Stimulated activated CD4-positive, alpha-beta T cell treated with anti-CD3 and anti-CD28 coated beads, Interleukin-4, amount 100 ng/mL, for 24 hours (primary cell): ENCODE results near the gene AGXT.

ENCODE experiments used
- DNase-seq: peaks from one replicate; pipeline ENCODE4 v3.0.0-alpha.2; 2020

AGXT gene

DNA sequence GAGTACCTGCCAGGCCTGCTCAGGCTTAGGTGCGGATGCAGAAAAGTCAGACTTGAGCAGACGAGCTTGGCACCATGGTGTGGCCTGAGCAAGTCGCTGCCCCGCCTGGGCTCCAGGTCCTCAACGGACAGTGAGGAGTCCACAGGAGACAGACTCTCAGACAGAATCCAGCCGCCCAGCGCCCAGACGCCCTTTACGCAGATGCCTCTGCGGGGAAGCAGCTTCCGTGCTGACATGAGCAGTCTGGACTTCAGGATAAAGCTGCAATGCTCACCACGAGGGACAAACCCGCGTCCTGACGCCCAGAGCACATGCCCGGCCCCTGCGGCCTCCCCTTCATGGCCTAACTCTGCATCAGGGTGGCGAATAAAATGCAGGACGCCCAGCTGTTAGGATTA is 30.8 kb downstream of the AGXT start:
- no peak for DNase-seq

GRCh38 chr2:240900141-240900860 is 31.7 kb downstream of the AGXT start:
- DNase-seq, result no peak

DNA sequence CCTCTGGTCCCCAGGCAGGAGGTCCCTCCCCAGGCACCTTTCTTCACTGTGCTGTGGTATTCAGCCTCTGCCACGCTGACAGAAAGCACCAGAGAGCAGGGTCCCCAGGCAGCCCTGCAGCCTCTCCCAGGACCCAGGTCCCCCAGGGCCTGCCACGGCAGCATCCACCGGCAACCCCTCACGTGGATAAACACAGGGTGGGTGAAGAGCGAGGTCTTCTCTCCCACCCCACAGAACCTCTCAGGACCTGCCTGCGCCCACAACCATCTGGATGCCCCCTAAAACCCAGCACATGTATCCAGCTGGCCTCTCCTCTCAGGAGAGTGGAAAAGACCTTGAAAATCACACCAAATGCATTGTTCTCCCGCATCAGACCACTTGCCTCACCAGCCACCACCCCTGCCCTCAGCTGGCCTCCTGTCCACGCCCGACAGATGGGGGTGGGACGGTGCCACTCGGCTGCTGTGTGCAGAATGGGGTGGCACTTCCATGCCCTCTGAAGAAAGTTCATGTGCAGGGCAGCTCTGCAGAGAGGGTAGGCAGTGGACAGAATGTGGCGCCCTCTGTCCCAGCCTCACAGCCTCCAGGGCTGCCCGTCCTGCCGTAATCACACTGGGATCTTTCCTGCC is 33.5 kb downstream of the AGXT start:
- DNase-seq, result no peak

GRCh38 chr2:240902615-240903041 is 34.0 kb downstream of the AGXT start:
- DNase-seq, result no peak

DNA sequence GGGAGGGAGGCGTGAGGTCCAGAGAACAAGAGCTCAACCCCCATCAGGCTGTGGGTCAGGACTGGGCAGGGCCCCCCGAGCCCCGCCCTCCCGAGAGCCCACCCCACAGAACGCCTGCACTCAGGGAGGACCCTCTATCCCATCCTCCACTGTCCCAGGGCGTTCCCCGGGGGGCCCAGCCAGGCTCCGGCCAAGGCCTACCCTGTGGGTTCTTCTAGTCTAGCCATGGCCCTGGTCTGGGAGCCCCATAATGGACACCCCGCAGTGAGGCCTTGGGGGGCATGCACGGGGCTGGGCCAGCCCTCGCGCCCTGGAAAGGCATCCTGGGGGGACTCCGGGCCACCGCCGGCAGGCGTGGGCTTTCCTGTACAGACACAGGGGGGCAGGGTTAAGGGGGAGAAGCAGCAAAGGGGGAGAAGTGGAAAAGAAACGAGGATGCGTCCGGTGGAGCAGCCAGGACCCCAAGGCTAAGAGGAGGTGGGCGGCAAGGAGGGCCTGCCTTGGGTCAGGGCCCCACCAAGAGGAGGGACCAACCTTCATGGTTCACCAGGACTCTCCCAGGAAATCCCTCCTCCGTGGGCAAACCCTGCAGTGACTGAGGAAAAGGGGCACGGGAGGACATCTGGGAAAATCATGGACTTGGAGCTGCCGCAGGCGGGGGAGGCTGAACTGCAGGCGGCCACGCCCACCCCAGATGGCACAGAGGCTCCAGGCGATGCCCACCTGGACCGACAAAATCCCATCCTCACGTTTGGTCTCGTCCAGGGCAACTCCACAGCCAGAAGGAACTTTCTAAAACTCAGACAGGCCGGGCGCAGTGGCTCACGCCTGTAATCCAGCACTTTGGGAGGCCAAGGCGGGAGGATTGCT is 34.8 kb downstream of the AGXT start:
- no peak for DNase-seq

DNA sequence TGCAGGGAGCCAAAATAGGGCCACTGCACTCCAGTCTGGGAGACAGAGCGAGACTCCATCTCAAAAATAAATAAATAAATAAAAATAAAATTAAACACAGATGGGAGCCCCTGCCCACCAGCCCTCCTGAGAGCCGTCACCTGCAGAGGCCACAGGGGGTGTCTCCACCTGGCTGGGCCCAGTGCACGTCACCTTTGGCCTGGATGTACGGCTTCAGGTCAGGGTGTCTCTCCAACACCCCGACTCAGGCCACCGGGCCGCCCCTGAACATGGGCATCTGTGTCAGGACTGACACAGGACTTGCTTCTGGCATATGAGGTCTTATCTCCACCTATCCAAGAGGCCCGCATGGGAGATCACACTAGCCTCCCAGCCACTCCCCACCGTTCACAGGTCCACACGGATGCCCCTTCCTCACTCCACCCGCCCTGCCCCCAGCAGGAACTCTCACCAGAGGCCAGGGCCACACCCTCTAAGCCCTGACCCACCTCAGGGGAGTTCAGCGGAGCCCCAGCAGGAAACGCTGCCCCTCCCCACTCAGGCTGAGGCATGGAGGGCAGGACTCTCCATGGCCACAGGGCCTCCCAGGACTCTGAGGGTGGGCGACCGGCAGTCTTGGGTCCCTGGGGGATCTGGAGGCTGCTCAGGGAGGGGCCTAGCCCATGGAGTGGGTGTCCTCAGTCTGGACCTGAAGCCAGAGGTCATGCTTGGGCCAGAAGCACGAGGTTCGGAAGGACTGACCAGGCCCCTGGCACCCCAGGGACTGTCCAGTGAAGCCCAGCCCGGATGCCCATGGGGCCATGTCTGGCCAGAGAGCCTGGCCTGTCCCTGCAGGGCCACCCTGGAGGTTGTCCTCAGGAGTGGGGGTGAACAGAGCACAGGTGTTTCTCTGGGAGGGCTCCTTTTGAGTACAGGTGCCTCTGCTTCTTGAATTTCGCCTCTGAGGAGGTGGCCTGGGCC is 35.9 kb downstream of the AGXT start:
- no peak for DNase-seq

- DNase-seq, result no peak
Observed at GRCh38 chr2:240905176-240905781, 36.7 kb downstream of the AGXT start.

DNA sequence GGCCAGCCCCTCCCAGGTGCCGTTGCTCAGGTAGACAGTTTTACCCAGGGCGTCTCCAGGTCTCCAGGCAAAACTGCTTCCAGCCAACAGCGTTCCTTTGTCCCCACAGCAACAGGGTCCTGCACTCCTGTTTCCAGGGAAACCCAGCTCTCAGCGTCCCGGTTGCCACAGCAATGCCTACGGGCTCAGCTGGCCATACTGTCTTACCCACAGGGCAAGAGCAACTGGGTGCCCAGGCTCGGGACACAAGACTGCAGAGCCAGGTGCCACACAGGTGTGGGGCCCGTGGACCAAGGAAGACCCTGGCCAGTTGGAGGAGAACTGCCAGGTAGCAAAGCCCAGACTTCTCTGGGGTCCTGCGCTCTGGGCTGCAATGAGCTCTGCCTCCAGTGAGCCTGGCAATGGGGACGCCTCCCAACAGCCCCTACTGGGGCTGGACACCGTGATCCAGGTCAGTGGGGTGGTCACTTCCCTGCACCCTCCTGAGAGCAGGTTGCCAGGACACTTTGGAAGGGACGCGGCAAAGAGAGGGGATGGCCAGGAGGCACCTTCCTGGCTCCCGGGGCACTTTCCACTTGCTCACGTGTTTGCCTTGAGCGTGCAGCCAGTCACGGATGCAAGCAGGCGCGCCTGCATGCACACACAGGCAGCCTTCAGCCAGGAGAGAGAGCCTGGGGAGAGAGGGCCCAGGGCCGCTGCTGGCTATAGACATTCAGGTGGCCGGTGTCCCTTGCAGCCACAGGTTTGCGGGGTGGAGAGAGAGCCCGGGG is 37.7 kb downstream of the AGXT start, which contains the start of gene CROCC2:
CROCC2 (plus strand) TSS at position 196 of the 770 bp plus-strand sequence; CDS start at position 374, 178 bp downstream.
- no peak for DNase-seq

DNA sequence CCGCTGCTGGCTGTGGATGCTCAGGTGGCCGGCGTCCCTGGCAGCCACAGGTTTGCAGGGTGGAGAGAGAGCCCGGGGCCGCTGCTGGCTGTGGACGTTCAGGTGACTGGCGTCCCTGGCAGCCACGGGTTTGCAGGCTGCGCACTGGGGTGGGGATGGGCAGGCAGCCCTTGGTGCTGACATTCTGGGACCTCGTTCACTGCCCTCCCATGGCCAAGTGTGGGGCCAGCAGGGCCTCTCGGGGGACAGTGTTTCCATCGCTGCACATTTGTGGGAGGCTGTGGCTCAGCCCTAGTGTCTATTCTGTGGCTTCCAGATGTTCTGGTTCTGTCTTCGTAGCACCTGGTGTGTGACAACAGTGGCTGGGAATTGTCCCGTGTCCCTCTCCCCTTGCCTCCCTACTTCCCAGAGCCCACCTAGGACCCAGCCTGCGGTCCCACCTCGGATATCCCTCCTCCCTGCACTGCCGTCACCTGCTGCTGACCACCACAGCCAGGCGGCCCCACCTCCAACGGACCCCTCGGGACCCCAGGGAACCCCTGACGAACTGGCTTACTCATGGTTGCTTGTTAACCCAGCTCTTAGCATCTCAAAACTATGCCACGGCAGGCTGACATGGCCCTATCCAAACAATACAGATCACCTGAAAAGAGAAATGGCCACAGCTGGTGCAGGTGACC is 38.4 kb downstream of the AGXT start:
- no peak for DNase-seq

GRCh38 chr2:240909216-240909974 is 40.8 kb downstream of the AGXT start:
- DNase-seq, result no peak

- no peak for DNase-seq
Observed at GRCh38 chr2:240911641-240912265, 43.1 kb downstream of the AGXT start.

DNA sequence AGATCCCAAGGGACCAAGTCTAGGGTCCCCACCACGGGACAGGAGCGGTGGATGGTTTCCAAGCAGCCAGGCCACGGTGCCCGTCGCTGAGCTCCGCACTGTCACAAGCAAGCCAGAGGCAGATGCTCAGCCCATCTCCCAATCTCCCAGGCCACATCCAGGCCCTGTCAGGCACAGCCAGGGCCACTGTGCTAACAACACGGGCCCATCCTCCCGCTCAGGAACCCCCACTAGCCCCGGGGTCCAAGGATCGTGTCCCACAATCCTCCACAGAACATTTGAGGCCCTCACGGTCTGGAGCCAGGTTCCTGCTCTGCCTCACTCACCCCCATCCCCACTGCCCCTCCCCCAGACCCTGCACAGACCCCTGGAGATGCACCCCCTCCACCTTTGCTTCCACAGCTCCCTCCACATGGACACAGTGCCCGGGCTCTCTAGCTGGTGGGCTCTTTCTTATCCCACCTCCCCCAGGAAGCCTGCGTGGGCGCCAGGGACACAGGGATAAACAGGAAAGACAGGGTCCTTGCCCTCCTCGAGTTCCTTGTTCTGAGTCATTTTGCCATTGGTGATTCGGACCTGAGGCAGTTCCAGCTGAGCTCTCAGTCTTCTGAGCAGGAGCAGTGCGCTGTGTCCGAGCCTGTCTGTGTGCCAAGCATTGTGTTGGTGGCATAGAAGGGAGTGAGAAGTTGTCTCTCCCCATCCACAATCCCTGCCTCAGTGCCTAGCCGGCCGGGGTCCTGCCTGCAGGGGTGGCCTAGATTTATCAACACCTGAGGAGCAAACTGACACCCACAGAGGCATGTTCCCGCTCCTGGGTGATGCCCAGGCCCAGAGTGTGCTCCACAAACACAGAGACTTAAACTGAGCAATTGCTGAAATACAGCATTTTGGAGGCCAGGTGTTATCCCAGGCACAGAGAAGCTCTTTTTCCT is 44.5 kb downstream of the AGXT start:
- DNase-seq, result no peak

GRCh38 chr2:240913810-240914644 is 45.4 kb downstream of the AGXT start:
- peak; percentile 59 for DNase-seq

GRCh38 chr2:240914645-240915525 is 46.3 kb downstream of the AGXT start:
- no peak for DNase-seq

GRCh38 chr2:240915526-240916341 is 47.1 kb downstream of the AGXT start:
- DNase-seq, result no peak
